Measurements from ENCODE around the gene SCRT2. TPM values are rescaled to one million over a fixed set of nuclear protein-coding genes. Genes with fewer than 3 reads are reported as not detected.

SCRT2 gene
- total RNA-seq, 1 donor from 2014 or later = not detected

DNA sequence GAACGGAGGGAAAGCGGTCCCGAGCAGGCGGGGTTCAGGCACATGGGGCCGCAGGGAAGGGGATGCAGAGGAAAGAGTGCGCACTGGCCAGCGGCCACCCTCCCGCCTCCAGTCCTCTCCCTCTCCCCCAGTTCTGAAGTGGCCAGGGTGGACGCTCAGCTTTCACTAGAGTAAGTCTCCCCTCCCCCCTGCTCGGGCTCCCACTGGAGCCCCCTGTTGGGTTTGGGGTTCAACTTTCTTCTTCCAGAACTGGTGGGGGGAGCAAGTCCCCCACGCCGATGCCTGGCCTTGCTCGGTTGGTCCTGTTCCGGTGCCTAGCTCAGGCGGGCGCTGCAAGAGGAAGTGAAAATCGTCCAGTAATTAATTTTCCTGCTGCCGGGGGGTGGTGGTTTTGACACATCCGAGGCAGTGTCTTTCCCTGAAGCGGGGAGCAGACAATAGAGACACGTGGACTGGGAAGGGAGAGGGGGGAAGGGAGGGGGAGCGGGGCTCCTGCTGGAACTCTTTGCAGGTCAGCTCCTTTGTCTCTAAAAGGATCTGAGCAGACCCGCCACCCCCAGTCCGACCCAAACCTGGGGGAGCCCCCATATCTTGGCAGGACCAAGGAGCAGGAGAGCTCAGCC, 824 bp upstream of the SCRT2 start:
- H3K4me3 Mint-ChIP-seq (ENCODE audit: low read depth) = no peak overlapping the region
- peaks cover 2% of the 10 kb centered on the region for H3K4me1 Mint-ChIP-seq (ENCODE audit: low read depth)
- H3K27me3 Mint-ChIP-seq (ENCODE audit: low read depth) = peaks cover 54% of the 10 kb centered on the region
- DNase-seq (ENCODE audit: low spot score) = no peak
- H3K9me3 Mint-ChIP-seq = no peaks in the 10 kb centered on the region
- H3K27ac Mint-ChIP-seq = no peak overlapping the region
- H3K36me3 Mint-ChIP-seq (ENCODE audit: low read depth) = peaks cover 3% of the 10 kb centered on the region
- intact Hi-C loops (cut with micrococcal nuclease) = no loop called here

DNA sequence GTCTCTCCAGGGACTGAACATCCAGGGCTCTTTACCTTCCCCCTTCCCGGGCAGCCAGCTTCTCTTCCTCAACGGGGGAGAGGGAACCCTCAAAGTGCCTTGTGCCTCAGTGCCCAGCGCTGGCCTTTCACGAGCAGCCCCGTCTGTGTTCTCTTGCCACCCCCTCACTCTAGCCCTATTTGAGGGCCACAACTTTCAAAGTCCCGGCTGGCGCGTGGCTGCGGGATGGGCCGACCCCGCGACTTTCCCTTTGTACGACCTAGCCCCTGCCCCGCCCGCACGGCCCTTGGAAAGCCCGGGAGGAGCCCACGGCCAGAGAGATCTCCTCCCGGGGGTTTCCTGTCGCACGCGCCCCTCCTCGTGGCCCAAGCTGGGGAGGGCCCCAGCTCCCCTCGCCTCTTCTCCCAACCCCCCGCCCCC, 559 bp downstream of the SCRT2 start:
- Mint-ChIP-seq H3K36me3 (ENCODE audit: low read depth) (peaks cover 3% of the 10 kb centered on the region), H3K27me3 (ENCODE audit: low read depth) (peaks cover 57% of the 10 kb centered on the region), H3K9me3 (no peaks in the 10 kb centered on the region), H3K4me3 (ENCODE audit: low read depth) (no peak overlapping the region), H3K4me1 (ENCODE audit: low read depth) (peaks cover 2% of the 10 kb centered on the region), H3K27ac (no peak overlapping the region)
- DNase-seq (ENCODE audit: low spot score) = no peak
- intact Hi-C loops (cut with micrococcal nuclease) = no loop called here

DNA sequence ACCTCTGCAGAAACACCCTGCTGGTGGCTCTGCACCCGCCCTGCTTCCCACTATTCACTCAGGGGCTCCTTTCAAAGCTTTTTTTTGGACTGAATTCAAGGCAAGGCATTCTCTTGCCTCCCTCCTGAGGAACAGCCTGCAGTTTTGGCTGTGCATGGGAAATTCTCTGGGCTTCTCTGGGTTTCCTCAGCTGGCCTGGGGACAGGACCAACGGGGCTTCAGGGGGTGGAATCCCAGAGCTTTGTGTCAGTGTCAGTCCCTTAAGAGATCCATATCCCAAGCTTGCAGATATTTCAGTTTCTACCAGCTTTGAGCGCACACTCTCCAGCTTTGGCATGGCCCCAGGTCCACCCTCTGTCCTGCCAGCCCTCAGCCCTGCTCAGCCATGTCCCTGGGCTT, 2.0 kb downstream of the SCRT2 start:
- Mint-ChIP-seq H3K27ac (no peak overlapping the region), H3K27me3 (ENCODE audit: low read depth) (peaks cover 54% of the 10 kb centered on the region), H3K36me3 (ENCODE audit: low read depth) (peaks cover 3% of the 10 kb centered on the region), H3K9me3 (no peaks in the 10 kb centered on the region), H3K4me3 (ENCODE audit: low read depth) (no peak overlapping the region), H3K4me1 (ENCODE audit: low read depth) (peaks cover 2% of the 10 kb centered on the region)
- intact Hi-C loops (cut with micrococcal nuclease) = no loop called here
- DNase-seq (ENCODE audit: low spot score) = no peak

DNA sequence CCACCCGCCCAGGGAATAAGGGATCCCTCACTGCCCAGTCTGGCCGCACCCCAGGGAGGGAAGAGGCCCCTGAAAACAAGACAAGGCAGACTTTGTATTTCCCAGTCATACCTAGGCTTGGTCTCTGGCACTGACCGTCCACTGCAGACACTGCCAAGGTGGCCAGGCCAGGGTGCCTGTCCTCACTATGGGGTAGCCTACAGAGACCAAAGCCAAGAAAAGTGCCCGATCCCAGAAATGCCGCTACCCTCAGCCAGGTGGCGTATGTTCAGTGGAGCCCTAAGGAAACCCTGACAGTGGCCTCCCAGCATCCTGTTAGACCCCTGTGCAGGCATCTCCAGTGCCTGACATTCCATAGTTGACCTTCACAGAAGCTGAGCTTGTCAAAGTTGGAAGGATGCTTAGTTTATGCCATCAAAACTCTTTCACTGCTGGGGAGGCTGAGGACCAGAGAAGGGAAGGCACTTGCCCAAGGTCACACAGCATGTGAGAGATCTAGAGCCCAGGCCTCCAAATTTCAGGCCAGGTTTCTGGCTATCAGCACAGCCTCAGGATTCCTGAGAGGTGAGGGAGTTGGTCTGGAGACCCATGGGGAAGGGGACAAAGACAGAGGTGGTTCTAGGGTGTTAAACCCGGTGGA, 2.5 kb downstream of the SCRT2 start:
- Mint-ChIP-seq H3K27me3 (ENCODE audit: low read depth) (peaks cover 52% of the 10 kb centered on the region), H3K4me1 (ENCODE audit: low read depth) (peaks cover 2% of the 10 kb centered on the region), H3K27ac (no peak overlapping the region), H3K36me3 (ENCODE audit: low read depth) (peaks cover 3% of the 10 kb centered on the region), H3K9me3 (no peaks in the 10 kb centered on the region), H3K4me3 (ENCODE audit: low read depth) (no peak overlapping the region)
- no peak for DNase-seq (ENCODE audit: low spot score)
- intact Hi-C loops (cut with micrococcal nuclease) = no loop called here

DNA sequence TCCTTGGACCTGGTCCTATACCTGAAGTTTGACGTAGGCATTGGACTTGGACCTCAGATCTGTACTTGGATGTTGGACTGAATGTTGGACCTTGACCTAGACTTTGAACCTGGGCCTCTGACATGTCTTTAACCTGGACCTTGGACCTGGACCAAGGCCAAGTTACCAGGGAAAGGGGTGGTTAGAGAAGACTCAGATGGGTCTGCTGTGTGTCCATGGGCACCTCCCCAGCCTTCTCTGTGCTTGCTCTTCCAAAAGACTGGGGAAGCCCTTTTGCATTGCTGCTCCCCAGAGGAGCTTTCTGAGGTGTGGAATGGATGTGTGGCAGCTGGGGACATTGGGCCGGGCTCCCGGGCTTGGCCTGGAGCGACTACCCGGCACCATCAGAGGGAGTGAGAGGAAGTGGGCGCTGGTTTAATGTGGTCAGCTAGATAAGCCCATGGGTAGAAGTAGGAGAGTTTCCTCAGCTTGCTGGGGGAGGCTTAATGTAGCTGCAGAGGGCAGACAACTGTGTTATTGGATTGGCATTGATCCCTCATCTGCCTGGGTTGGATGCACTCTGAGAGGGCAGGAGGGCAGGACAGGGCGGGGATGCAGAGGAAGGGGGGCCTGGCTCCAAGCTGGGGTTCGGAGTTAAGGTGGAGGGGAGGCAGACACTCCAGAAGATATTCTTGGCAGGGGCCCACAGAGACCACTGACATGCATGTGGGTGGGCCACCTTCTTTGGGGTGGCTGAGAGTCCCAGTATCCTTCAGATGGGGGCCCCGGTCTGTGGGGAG, 4.2 kb downstream of the SCRT2 start:
- Mint-ChIP-seq H3K4me3 (ENCODE audit: low read depth) (no peak overlapping the region), H3K36me3 (ENCODE audit: low read depth) (peaks cover 3% of the 10 kb centered on the region), H3K27ac (no peak overlapping the region), H3K9me3 (no peaks in the 10 kb centered on the region), H3K4me1 (ENCODE audit: low read depth) (peaks cover 2% of the 10 kb centered on the region), H3K27me3 (ENCODE audit: low read depth) (peaks cover 55% of the 10 kb centered on the region)
- intact Hi-C loops (cut with micrococcal nuclease) = no loop called here
- no peak for DNase-seq (ENCODE audit: low spot score)

DNA sequence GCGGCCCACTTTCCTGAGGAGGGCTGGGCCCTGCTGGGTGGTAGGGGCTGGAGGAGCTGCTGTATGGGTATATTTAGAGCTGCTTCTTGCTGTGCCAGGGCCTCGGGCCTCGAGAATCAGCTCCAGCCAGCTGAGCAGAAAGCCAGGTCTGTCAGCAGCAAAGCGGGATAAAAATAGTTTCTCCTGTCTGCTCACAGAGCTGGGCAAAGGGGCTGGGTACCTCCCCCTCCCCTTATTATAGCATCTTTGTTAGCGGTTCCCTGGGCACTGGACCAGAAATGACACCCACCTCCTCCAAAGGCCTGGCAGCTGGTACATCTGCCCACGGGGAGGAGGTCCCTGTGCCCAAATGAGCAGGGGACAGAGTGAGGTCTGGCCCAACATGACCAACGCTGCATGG, 6.0 kb downstream of the SCRT2 start:
- H3K4me1 Mint-ChIP-seq (ENCODE audit: low read depth) = no peaks in the 10 kb centered on the region

DNA sequence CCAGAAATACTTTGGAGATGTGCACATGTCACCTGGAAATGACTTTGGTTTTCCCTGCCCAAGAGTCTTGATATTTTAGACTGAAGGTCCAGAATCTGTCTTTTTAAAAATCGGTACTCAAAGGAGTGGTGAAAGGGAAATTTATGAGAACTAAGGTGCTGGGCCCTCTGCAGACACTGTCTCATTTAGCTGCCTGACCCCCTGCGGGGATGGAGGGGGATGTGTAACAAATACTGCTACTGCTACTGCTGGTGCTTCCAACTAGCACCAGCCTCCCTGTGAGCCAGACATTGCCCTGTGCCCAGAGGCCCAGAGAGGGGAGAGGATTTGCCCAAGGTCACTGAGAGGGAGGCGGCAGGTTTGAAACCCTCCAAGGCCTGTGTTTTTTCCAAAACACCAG, 7.0 kb downstream of the SCRT2 start:
- no peaks in the 10 kb centered on the region for H3K36me3 Mint-ChIP-seq (ENCODE audit: low read depth)
- intact Hi-C loops (cut with micrococcal nuclease) = no loop called here
- H3K27ac Mint-ChIP-seq = no peak overlapping the region
- no peaks in the 10 kb centered on the region for H3K9me3 Mint-ChIP-seq
- DNase-seq (ENCODE audit: low spot score) = no peak
- H3K27me3 Mint-ChIP-seq (ENCODE audit: low read depth) = peaks cover 47% of the 10 kb centered on the region
- no peaks in the 10 kb centered on the region for H3K4me1 Mint-ChIP-seq (ENCODE audit: low read depth)
- H3K4me3 Mint-ChIP-seq (ENCODE audit: low read depth) = no peak overlapping the region

More for the DNA sequence above, 6.0 kb downstream of the SCRT2 start:
- Mint-ChIP-seq H3K27ac (no peak overlapping the region), H3K36me3 (ENCODE audit: low read depth) (no peaks in the 10 kb centered on the region), H3K9me3 (no peaks in the 10 kb centered on the region), H3K27me3 (ENCODE audit: low read depth) (peaks cover 54% of the 10 kb centered on the region), H3K4me3 (ENCODE audit: low read depth) (no peak overlapping the region)
- intact Hi-C loops (cut with micrococcal nuclease) = no loop called here
- DNase-seq (ENCODE audit: low spot score) = no peak

DNA sequence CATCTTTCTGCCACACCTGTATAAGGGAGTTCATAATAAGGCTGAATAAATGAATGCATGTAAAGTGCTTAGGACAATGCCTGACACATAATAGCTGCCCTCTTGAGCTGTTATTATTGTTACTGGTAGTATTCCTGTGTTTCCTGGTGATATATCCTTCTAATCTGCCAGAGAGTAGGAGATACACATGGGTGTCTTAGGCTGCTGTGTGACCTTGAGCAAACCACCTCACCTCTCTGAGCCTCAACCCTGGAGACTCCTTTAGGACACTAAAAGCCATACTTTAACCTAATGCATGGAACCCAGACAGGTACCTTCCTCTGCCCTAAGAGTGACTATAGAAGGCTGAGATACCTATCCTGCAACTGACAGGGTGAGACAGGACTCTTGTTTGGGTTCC, 7.6 kb downstream of the SCRT2 start:
- DNase-seq (ENCODE audit: low spot score) = no peak
- Mint-ChIP-seq H3K4me1 (ENCODE audit: low read depth) (peaks cover 2% of the 10 kb centered on the region), H3K36me3 (ENCODE audit: low read depth) (peaks cover 2% of the 10 kb centered on the region), H3K27ac (no peak overlapping the region), H3K4me3 (ENCODE audit: low read depth) (no peak overlapping the region), H3K27me3 (ENCODE audit: low read depth) (peaks cover 47% of the 10 kb centered on the region), H3K9me3 (no peaks in the 10 kb centered on the region)
- intact Hi-C loops (cut with micrococcal nuclease) = no loop called here

DNA sequence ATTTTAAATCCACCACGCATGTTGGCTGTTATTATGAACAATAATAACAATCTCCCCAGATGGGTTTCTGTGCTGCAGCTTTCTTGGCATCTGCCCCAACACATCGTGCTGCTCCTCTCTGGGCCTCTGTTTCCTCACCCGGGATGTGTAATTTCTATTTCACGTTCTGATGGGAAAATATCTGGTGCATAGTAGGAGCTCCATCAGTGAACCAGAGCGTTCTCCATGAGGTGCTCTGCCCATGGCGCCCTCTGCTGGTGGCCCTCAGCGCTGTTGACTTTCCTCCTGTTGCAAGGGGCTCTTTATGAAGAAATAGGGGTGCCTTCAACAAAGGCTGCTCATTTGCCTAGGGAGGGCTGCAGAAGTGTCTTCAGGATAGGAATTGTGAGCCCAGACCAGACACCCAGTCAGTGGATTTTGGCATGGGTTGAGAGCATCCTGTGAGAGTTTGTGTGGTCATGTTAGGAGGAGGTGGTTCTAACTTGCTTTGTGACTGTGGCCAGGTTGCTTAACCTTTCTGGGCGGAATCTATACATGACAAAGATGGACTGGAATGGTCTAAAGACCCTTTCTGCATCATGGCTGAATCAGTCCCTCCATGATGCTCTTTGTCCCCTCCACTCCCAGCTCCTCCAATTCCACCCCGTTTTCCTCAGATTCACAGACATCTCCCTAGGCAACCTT, 8.1 kb downstream of the SCRT2 start:
- peaks cover 48% of the 10 kb centered on the region for H3K27me3 Mint-ChIP-seq (ENCODE audit: low read depth)
- intact Hi-C loops (cut with micrococcal nuclease) = no loop called here
- peaks cover 6% of the 10 kb centered on the region for H3K4me1 Mint-ChIP-seq (ENCODE audit: low read depth)
- H3K9me3 Mint-ChIP-seq = no peaks in the 10 kb centered on the region
- peak; percentile 42 for DNase-seq (ENCODE audit: low spot score)
- H3K4me3 Mint-ChIP-seq (ENCODE audit: low read depth) = no peak overlapping the region
- no peak overlapping the region for H3K27ac Mint-ChIP-seq
- H3K36me3 Mint-ChIP-seq (ENCODE audit: low read depth) = peaks cover 6% of the 10 kb centered on the region

DNA sequence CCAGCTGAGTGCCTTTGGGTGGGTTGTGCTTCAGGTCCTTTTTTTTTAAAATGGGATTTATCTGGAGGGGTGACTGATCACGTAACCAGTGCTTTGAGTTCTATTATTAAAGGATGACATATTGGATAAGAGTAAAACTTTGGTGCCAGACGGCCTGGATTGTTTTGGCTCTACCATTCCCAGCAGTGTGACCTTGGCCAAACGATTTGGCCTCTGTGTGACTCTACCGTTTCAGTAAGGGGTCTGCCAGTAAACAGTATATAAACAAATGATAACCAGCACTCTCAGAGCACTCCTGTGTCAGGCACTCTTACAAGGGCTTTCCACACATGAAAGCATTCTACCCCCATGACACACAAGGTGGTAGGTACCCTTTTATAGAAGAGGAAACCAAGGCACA, 8.7 kb downstream of the SCRT2 start:
- Mint-ChIP-seq H3K9me3 (no peaks in the 10 kb centered on the region), H3K27me3 (ENCODE audit: low read depth) (peaks cover 51% of the 10 kb centered on the region), H3K4me1 (ENCODE audit: low read depth) (peaks cover 6% of the 10 kb centered on the region), H3K36me3 (ENCODE audit: low read depth) (peaks cover 6% of the 10 kb centered on the region), H3K27ac (no peak overlapping the region), H3K4me3 (ENCODE audit: low read depth) (no peak overlapping the region)
- intact Hi-C loops (cut with micrococcal nuclease) = no loop called here
- no peak for DNase-seq (ENCODE audit: low spot score)

DNA sequence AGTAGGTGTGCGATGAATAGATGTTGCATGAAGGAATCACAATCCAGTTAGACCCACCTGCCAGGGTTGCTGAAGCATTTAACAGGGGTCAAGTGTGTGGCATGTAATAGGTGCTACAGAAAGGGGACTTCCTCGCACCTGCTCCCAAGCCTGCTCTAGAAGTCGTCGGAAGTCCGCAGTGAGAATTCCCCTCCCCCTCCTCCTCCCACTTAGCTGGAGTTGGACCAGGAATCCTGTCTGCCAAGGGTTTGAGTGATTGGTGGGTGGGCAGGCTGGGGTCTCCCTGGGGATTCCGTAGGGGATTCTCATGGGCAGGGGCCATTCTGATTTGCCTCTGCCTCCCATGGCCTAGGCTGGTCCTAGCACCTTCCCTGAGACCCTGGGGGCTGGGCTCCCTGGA, 10.3 kb downstream of the SCRT2 start:
- peaks cover 6% of the 10 kb centered on the region for H3K36me3 Mint-ChIP-seq (ENCODE audit: low read depth)
- peaks cover 54% of the 10 kb centered on the region for H3K27me3 Mint-ChIP-seq (ENCODE audit: low read depth)
- H3K4me3 Mint-ChIP-seq (ENCODE audit: low read depth) = no peak overlapping the region
- intact Hi-C loops (cut with micrococcal nuclease) = no loop called here
- no peak overlapping the region for H3K27ac Mint-ChIP-seq
- peaks cover 6% of the 10 kb centered on the region for H3K4me1 Mint-ChIP-seq (ENCODE audit: low read depth)
- H3K9me3 Mint-ChIP-seq = no peaks in the 10 kb centered on the region
- DNase-seq (ENCODE audit: low spot score) = no peak

DNA sequence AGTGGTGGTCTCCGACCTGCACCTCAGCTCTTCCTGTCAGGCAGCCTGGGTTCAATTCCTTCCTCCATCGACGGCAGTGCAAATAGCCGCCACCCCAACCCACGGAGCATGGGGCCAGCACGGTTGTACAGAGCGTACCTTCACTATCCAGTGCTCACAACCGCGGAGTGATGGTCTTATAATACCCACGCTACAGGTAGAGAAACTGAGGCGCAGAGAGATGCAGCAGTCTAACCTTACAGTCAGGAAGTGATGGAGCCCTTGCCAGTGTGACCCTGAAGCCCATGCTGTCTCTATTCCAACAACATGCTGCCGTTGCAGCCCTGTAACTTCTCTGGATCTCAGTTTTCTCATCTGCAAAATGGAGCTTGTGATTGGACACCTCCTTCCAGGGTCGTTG, 11.0 kb downstream of the SCRT2 start:
- Mint-ChIP-seq H3K27me3 (ENCODE audit: low read depth) (peaks cover 55% of the 10 kb centered on the region), H3K9me3 (no peaks in the 10 kb centered on the region), H3K4me1 (ENCODE audit: low read depth) (peaks cover 6% of the 10 kb centered on the region), H3K4me3 (ENCODE audit: low read depth) (no peak overlapping the region), H3K36me3 (ENCODE audit: low read depth) (peaks cover 6% of the 10 kb centered on the region), H3K27ac (no peak overlapping the region)
- intact Hi-C loops (cut with micrococcal nuclease) = no loop called here
- no peak for DNase-seq (ENCODE audit: low spot score)

DNA sequence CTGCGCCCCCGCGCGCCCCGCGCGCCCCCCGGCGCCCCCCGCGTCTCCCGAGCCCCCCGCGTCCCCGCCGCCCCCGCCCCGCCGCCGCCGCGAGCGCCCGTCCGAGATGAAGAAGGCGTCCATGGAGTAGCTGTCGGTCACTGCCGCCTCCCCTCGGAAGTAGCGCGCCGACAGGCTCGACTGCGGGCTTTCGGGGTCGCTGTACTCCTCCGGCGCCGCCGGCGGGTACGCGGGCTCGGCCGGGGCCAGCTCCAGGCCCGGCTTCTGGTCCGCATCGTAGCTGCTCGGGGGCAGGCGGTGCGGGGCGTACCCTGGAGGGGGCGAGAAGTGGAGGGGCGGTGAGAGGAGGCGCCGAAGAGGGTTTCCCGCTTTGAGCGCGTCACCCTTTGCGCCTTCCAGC, 11.5 kb downstream of the SCRT2 start:
- H3K4me3 Mint-ChIP-seq (ENCODE audit: low read depth) = no peak overlapping the region
- no peak overlapping the region for H3K27ac Mint-ChIP-seq
- DNase-seq (ENCODE audit: low spot score) = no peak
- H3K27me3 Mint-ChIP-seq (ENCODE audit: low read depth) = peaks cover 59% of the 10 kb centered on the region
- intact Hi-C loops (cut with micrococcal nuclease) = no loop called here
- H3K4me1 Mint-ChIP-seq (ENCODE audit: low read depth) = peaks cover 6% of the 10 kb centered on the region
- H3K9me3 Mint-ChIP-seq = no peaks in the 10 kb centered on the region
- peaks cover 6% of the 10 kb centered on the region for H3K36me3 Mint-ChIP-seq (ENCODE audit: low read depth)
